Measurements from ENCODE around the gene ZNHIT6.

Gene ZNHIT6

GRCh38 chr1:85656948-85657347, 51.3 kb downstream of the ZNHIT6 start (continued):
- TF ChIP-seq ZSCAN5A (tag by site-specific recombination; IDR thresholded peaks at IDR 0.05): no peak
- TF ChIP-seq ZNF214 (tag by site-specific recombination; IDR thresholded peaks at IDR 0.05; ENCODE audit: borderline replicate concordance): no peak
- TF ChIP-seq ZNF157 (tag by site-specific recombination; IDR thresholded peaks at IDR 0.05): no peak
- TF ChIP-seq REST (tag by site-specific recombination; IDR thresholded peaks at IDR 0.05): no peak

GRCh38 chr1:85656256-85656655, 52.0 kb downstream of the ZNHIT6 start:
- peaks cover 3% of the 10 kb centered on the region; the same call in 1 of the 2 replicates for H3K4me1 ChIP-seq (ENCODE audit: control insufficient read depth, insufficient read depth, low read length)
- ChIA-PET POLR2A (no interaction called here), CTCF (interaction anchor here (0.6 kb wide), 1 partner anchor 932 kb away, joined by 3 read pairs; no protein-coding TSS in a partner anchor)
- no peaks in the 10 kb centered on the region for H3K9me3 ChIP-seq (ENCODE audit: control insufficient read depth, insufficient read depth, low read depth, low read length)
- no peak overlapping the region for H3K27ac ChIP-seq (ENCODE audit: extremely low read depth, low read depth, low read length)
- TF ChIP-seq ZNF677 (tag by site-specific recombination; IDR thresholded peaks at IDR 0.05) (no peak), ZNF132 (tag by site-specific recombination; IDR thresholded peaks at IDR 0.05; ENCODE audit: borderline replicate concordance) (no peak), ZNF600 (tag by site-specific recombination; IDR thresholded peaks at IDR 0.05) (no peak)
- TF ChIP-seq, protein P1, sequence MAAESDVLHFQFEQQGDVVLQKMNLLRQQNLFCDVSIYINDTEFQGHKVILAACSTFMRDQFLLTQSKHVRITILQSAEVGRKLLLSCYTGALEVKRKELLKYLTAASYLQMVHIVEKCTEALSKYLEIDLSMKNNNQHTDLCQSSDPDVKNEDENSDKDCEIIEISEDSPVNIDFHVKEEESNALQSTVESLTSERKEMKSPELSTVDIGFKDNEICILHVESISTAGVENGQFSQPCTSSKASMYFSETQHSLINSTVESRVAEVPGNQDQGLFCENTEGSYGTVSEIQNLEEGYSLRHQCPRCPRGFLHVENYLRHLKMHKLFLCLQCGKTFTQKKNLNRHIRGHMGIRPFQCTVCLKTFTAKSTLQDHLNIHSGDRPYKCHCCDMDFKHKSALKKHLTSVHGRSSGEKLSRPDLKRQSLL (tag by site-specific recombination; IDR thresholded peaks at IDR 0.05): no peak
- H3K36me3 ChIP-seq (ENCODE audit: control insufficient read depth in 2 of 2, insufficient read depth in 1 of 2, low read length in 2 of 2): peaks cover 4 to 17% of the 10 kb centered on the region in 2 experiments
- H3K4me3 ChIP-seq (ENCODE audit: low read depth, low read length): no peak overlapping the region

DNA sequence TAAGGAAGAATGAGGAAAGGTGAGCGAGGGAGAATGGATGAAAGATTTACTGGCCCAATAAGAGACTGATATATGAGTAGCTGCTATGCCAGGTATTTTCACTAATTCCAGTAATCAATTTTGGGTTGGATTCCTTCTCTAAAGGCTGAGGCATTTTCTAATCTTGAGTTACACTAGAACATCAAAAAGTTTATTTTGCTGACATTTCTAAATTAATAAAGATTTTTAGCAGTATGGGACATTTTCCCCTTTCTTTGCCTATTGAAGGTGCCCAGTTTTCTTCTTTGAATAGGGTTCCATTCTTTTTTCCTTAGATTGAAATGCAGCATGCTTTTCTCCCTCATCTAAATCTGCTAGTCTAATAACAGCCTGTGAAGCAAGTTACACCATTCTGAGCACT, 52.9 kb downstream of the ZNHIT6 start:
- H3K27ac ChIP-seq (ENCODE audit: extremely low read depth, low read depth, low read length): no peak overlapping the region
- peaks cover 3% of the 10 kb centered on the region; the same call in 1 of the 2 replicates for H3K4me1 ChIP-seq (ENCODE audit: control insufficient read depth, insufficient read depth, low read length)
- POLR2A ChIA-PET: no interaction called here
- H3K36me3 ChIP-seq (ENCODE audit: control insufficient read depth in 2 of 2, insufficient read depth in 1 of 2, low read length in 2 of 2): peaks cover 4 to 22% of the 10 kb centered on the region in 2 experiments
- no peak overlapping the region for H3K4me3 ChIP-seq (ENCODE audit: low read depth, low read length)
- no peaks in the 10 kb centered on the region for H3K9me3 ChIP-seq (ENCODE audit: control insufficient read depth, insufficient read depth, low read depth, low read length)
- CTCF ChIA-PET: no interaction called here
- TF ChIP-seq, protein P2, sequence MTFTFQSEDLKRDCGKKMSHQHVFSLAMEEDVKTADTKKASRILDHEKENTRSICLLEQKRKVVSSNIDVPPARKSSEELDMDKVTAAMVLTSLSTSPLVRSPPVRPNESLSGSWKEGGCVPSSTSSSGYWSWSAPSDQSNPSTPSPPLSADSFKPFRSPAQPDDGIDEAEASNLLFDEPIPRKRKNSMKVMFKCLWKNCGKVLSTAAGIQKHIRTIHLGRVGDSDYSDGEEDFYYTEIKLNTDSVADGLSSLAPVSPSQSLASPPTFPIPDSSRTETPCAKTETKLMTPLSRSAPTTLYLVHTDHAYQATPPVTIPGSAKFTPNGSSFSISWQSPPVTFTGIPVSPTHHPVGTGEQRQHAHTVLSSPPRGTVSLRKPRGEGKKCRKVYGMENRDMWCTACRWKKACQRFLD (tag by site-specific recombination; IDR thresholded peaks at IDR 0.05): no peak
- TF ChIP-seq YY2 (tag by site-specific recombination; IDR thresholded peaks at IDR 0.05) (no peak), ZNF548 (tag by site-specific recombination; IDR thresholded peaks at IDR 0.05) (no peak), BCL6B (tag by site-specific recombination; IDR thresholded peaks at IDR 0.05) (no peak), REPIN1 (tag by site-specific recombination; IDR thresholded peaks at IDR 0.05; ENCODE audit: low read depth) (no peak)
- TF ChIP-seq, protein P3, sequence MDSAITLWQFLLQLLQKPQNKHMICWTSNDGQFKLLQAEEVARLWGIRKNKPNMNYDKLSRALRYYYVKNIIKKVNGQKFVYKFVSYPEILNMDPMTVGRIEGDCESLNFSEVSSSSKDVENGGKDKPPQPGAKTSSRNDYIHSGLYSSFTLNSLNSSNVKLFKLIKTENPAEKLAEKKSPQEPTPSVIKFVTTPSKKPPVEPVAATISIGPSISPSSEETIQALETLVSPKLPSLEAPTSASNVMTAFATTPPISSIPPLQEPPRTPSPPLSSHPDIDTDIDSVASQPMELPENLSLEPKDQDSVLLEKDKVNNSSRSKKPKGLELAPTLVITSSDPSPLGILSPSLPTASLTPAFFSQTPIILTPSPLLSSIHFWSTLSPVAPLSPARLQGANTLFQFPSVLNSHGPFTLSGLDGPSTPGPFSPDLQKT (IDR thresholded peaks at IDR 0.05; ENCODE audit: borderline replicate concordance, low read depth, low read length): no peak
